H1 (cell line): ENCODE measurements around the gene BBS7. TPM values are rescaled to one million over a fixed set of nuclear protein-coding genes. Genes with fewer than 3 reads are reported as not detected.

Source experiments
- CTBP2 ChIP-seq: IDR thresholded peaks from 2 replicates; pipeline ENCODE4 v1.7.0; 2011; ENCODE audit warnings: borderline replicate concordance, mild to moderate bottlenecking, moderate library complexity, mixed read lengths, low read length; ENCODE audit not compliant: insufficient read depth, insufficient read length
- EP300 ChIP-seq, 2 experiments: IDR thresholded peaks; 1 replicate in 1 of 2; 2 replicates in 1 of 2; pipeline ENCODE4 v1.6.1; 2011 to 2012; ENCODE audit warnings: low read depth in 2 of 2, low read length in 2 of 2, mild to moderate bottlenecking in 2 of 2, borderline replicate concordance in 1 of 2, inconsistent platforms in 1 of 2, moderate library complexity in 1 of 2
- NANOG ChIP-seq: IDR thresholded peaks from 2 replicates; pipeline ENCODE4 v1.6.1; 2011; ENCODE audit warnings: low read length, low read depth, mild to moderate bottlenecking, inconsistent platforms; ENCODE audit not compliant: insufficient read depth, poor library complexity, severe bottlenecking
- TAF1 ChIP-seq: IDR thresholded peaks from 2 replicates; pipeline ENCODE4 v1.6.1; 2011; ENCODE audit warnings: mild to moderate bottlenecking, low read depth, low read length
- TAF7 ChIP-seq: optimal IDR thresholded peaks from 2 replicates; pipeline ENCODE3; 2011; ENCODE audit warnings: low read depth, mild to moderate bottlenecking, inconsistent platforms, low read length, moderate library complexity, borderline replicate concordance
- polyA plus RNA-seq, 7 experiments: library from polyadenylated mRNA; depleted of rRNA in 3 of 7; stranded (reverse) in 5 of 7; unstranded in 2 of 7; fragments of >200 nt in 5 of 7; fragments of 200-250 nt in 2 of 7; gene quantifications; 1 replicate in 5 of 7; 2 replicates in 1 of 7; 4 replicates in 1 of 7; pipeline versions ENCODE4 v1.2.1 to v1.2.3, GENCODE V29; 2011 to 2013; ENCODE audit warnings: missing spikeins in 2 of 7, mixed read lengths in 2 of 7
- total RNA-seq: library from RNA; stranded (reverse); fragmentation: NEBNext Ultra II Directional; extraction: Animal tissue kit (Norgen Biotek cat#: 25700); gene quantifications from 2 replicates; pipeline ENCODE4 v1.2.1, GENCODE V29; 2021
- TF ChIP-seq, protein P1 (sequence below): fragments of 300-600 bp; sonication (generic); IDR thresholded peaks from 2 replicates; pipeline ENCODE4 v1.7.1; 2012; ENCODE audit warnings: low read length, moderate library complexity, mild to moderate bottlenecking, inconsistent platforms; ENCODE audit not compliant: insufficient replicate concordance

BBS7 gene
- total and polyA plus RNA-seq, 2 of the 8 experiments (the other 6 are each of a cell fraction or from before 2014, with no cell fraction given): 16.6 to 21.5 TPM

GRCh38 chr4:121776610-121777401 lies 93.5 kb downstream of the BBS7 start (continued):
- TF ChIP-seq, protein P1, sequence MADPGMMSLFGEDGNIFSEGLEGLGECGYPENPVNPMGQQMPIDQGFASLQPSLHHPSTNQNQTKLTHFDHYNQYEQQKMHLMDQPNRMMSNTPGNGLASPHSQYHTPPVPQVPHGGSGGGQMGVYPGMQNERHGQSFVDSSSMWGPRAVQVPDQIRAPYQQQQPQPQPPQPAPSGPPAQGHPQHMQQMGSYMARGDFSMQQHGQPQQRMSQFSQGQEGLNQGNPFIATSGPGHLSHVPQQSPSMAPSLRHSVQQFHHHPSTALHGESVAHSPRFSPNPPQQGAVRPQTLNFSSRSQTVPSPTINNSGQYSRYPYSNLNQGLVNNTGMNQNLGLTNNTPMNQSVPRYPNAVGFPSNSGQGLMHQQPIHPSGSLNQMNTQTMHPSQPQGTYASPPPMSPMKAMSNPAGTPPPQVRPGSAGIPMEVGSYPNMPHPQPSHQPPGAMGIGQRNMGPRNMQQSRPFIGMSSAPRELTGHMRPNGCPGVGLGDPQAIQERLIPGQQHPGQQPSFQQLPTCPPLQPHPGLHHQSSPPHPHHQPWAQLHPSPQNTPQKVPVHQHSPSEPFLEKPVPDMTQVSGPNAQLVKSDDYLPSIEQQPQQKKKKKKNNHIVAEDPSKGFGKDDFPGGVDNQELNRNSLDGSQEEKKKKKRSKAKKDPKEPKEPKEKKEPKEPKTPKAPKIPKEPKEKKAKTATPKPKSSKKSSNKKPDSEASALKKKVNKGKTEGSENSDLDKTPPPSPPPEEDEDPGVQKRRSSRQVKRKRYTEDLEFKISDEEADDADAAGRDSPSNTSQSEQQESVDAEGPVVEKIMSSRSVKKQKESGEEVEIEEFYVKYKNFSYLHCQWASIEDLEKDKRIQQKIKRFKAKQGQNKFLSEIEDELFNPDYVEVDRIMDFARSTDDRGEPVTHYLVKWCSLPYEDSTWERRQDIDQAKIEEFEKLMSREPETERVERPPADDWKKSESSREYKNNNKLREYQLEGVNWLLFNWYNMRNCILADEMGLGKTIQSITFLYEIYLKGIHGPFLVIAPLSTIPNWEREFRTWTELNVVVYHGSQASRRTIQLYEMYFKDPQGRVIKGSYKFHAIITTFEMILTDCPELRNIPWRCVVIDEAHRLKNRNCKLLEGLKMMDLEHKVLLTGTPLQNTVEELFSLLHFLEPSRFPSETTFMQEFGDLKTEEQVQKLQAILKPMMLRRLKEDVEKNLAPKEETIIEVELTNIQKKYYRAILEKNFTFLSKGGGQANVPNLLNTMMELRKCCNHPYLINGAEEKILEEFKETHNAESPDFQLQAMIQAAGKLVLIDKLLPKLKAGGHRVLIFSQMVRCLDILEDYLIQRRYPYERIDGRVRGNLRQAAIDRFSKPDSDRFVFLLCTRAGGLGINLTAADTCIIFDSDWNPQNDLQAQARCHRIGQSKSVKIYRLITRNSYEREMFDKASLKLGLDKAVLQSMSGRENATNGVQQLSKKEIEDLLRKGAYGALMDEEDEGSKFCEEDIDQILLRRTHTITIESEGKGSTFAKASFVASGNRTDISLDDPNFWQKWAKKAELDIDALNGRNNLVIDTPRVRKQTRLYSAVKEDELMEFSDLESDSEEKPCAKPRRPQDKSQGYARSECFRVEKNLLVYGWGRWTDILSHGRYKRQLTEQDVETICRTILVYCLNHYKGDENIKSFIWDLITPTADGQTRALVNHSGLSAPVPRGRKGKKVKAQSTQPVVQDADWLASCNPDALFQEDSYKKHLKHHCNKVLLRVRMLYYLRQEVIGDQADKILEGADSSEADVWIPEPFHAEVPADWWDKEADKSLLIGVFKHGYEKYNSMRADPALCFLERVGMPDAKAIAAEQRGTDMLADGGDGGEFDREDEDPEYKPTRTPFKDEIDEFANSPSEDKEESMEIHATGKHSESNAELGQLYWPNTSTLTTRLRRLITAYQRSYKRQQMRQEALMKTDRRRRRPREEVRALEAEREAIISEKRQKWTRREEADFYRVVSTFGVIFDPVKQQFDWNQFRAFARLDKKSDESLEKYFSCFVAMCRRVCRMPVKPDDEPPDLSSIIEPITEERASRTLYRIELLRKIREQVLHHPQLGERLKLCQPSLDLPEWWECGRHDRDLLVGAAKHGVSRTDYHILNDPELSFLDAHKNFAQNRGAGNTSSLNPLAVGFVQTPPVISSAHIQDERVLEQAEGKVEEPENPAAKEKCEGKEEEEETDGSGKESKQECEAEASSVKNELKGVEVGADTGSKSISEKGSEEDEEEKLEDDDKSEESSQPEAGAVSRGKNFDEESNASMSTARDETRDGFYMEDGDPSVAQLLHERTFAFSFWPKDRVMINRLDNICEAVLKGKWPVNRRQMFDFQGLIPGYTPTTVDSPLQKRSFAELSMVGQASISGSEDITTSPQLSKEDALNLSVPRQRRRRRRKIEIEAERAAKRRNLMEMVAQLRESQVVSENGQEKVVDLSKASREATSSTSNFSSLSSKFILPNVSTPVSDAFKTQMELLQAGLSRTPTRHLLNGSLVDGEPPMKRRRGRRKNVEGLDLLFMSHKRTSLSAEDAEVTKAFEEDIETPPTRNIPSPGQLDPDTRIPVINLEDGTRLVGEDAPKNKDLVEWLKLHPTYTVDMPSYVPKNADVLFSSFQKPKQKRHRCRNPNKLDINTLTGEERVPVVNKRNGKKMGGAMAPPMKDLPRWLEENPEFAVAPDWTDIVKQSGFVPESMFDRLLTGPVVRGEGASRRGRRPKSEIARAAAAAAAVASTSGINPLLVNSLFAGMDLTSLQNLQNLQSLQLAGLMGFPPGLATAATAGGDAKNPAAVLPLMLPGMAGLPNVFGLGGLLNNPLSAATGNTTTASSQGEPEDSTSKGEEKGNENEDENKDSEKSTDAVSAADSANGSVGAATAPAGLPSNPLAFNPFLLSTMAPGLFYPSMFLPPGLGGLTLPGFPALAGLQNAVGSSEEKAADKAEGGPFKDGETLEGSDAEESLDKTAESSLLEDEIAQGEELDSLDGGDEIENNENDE: no peak
- TF ChIP-seq CTBP2 (no peak), EP300 (IDR thresholded peaks at IDR 0.05; ENCODE audit: borderline replicate concordance in 1 of 2, low read depth in 2 of 2, low read length in 2 of 2) (no peak), NANOG (no peak), TAF7 (no peak), TAF1 (no peak)
